H1 (cell line): ENCODE data around the gene PRRT2. TPM values are rescaled to one million over a fixed set of nuclear protein-coding genes. Genes with fewer than 3 reads are reported as not detected.

Experiments used
- CEBPB ChIP-seq: IDR thresholded peaks from 2 replicates; pipeline ENCODE4 v1.6.1; 2012; ENCODE audit warnings: low read depth, low read length
- CTCF ChIP-seq, 3 experiments: IDR thresholded peaks; 1 replicate in 2 of 3; 2 replicates in 1 of 3; pipeline versions ENCODE4 v1.5.1 to v1.6.1; 2011; ENCODE audit warnings: low read length in 3 of 3, mild to moderate bottlenecking in 3 of 3, inconsistent platforms in 2 of 3, low read depth in 1 of 3, moderate library complexity in 1 of 3; ENCODE audit not compliant: insufficient read depth in 1 of 3; ENCODE audit errors: control extremely low read depth in 1 of 3
- polyA plus RNA-seq, 7 experiments: library from polyadenylated mRNA; depleted of rRNA in 3 of 7; stranded (reverse) in 5 of 7; unstranded in 2 of 7; fragments of >200 nt in 5 of 7; fragments of 200-250 nt in 2 of 7; gene quantifications; 1 replicate in 5 of 7; 2 replicates in 1 of 7; 4 replicates in 1 of 7; pipeline versions ENCODE4 v1.2.1 to v1.2.3, GENCODE V29; 2011 to 2013; ENCODE audit warnings: missing spikeins in 2 of 7, mixed read lengths in 2 of 7
- total RNA-seq: library from RNA; stranded (reverse); fragmentation: NEBNext Ultra II Directional; extraction: Animal tissue kit (Norgen Biotek cat#: 25700); gene quantifications from 2 replicates; pipeline ENCODE4 v1.2.1, GENCODE V29; 2021

Gene PRRT2
- total and polyA plus RNA-seq, 2 of the 8 experiments (the other 6 are each of a cell fraction or from before 2014, with no cell fraction given): 12.8 to 32.6 TPM

GRCh38 chr16:29863669-29863984 lies 51.6 kb downstream of the PRRT2 start (continued):
- TF ChIP-seq CTCF (IDR thresholded peaks at IDR 0.05; ENCODE audit: control extremely low read depth in 1 of 3, insufficient read depth in 1 of 3, low read depth in 1 of 3, low read length in 3 of 3) (no peak), CEBPB (no peak)
